ENCODE measurements around the gene KRTAP3-1. TPM values are rescaled to one million over a fixed set of nuclear protein-coding genes. Genes with fewer than 3 reads are reported as not detected.
A peak's percentile ranks its signal among the peaks of the same experiment; 100 is the strongest.

Gene KRTAP3-1
- total RNA-seq, 1 experiment from 2014 or later: not detected

- no peak overlapping the region for H2BK120ac ChIP-seq (ENCODE audit: low read depth, low read length, poor library complexity, severe bottlenecking)
- no peaks in the 10 kb centered on the region for H3K36me3 Mint-ChIP-seq (ENCODE audit: insufficient read depth in 1 of 3, low read depth in 3 of 3)
- H2BK5ac ChIP-seq (ENCODE audit: insufficient read length, low read length): no peak overlapping the region
- no peak overlapping the region for H4K91ac ChIP-seq (ENCODE audit: insufficient read length, low read depth, low read length)
- no CpG with 5 or more reads among the region's 8 CpGs for WGBS (ENCODE audit: extremely low coverage, insufficient read length, low lambda C conversion rate)
- no peak for DNase-seq
- no peaks in the 10 kb centered on the region for H3K23me2 ChIP-seq (ENCODE audit: insufficient read length, low read depth, low read length, poor library complexity, severe bottlenecking)
- no peak for TF ChIP-seq CTCF (conservative IDR thresholded peaks at IDR 0.05)
- no peak overlapping the region for H2AK5ac ChIP-seq (ENCODE audit: insufficient read length, low read length)
- H3K4me1 Mint-ChIP-seq: peaks cover 11 to 14% of the 10 kb centered on the region in 2 experiments
- H3K4me2 ChIP-seq (ENCODE audit: insufficient read depth, insufficient read length, low read length): no peak overlapping the region
- no peak overlapping the region for H4K5ac ChIP-seq (ENCODE audit: insufficient read length, low read depth, low read length)
- H3K27me3 Mint-ChIP-seq (ENCODE audit: low read depth): peaks cover 3% of the 10 kb centered on the region
- H3K14ac ChIP-seq (ENCODE audit: insufficient read depth, low read length): 0 out of 2 replicates have a peak overlapping the region, but pooled peaks have one; percentile 54
- no peak overlapping the region for H3K23ac ChIP-seq (ENCODE audit: insufficient read length, low read depth, low read length)
- no peak overlapping the region for H2BK20ac ChIP-seq (ENCODE audit: low read depth, low read length, poor library complexity, severe bottlenecking)
- no peaks in the 10 kb centered on the region; the same call in 1 of the 2 replicates for H3K4me1 ChIP-seq (ENCODE audit: insufficient read depth, low read length)
- H3K18ac ChIP-seq (ENCODE audit: insufficient read length, low read depth, low read length): no peak overlapping the region
- no peaks in the 10 kb centered on the region for H3K79me2 ChIP-seq (ENCODE audit: insufficient read depth, low read length)
- H3K9me3 Mint-ChIP-seq: no peaks in the 10 kb centered on the region
- no peaks in the 10 kb centered on the region for H3K27me3 ChIP-seq (ENCODE audit: insufficient read depth, low read length)
- no peak overlapping the region for H3K4me3 Mint-ChIP-seq
- no peak overlapping the region for H3K27ac ChIP-seq (ENCODE audit: insufficient read length, low read depth, low read length)
- H3K79me1 ChIP-seq (ENCODE audit: insufficient read depth, low read depth, low read length, poor library complexity, severe bottlenecking): no peaks in the 10 kb centered on the region
- H4K8ac ChIP-seq (replicated peaks; ENCODE audit: insufficient read length, low read depth, low read length): no peak overlapping the region
- no peak overlapping the region for H2BK15ac ChIP-seq (ENCODE audit: low read depth, low read length)
- H3T11ph ChIP-seq (ENCODE audit: low read length): no peak overlapping the region
- H4K20me1 ChIP-seq (ENCODE audit: control insufficient read depth, insufficient read depth, insufficient read length): no peaks in the 10 kb centered on the region
- H3K9ac ChIP-seq (ENCODE audit: extremely low read depth, insufficient read length, low read length): no peak overlapping the region
- no peak overlapping the region for H3K56ac ChIP-seq (ENCODE audit: insufficient read length, low read depth, low read length)
- H3K4ac ChIP-seq (ENCODE audit: low read depth, low read length): no peak overlapping the region
- no peak overlapping the region for H3K27ac Mint-ChIP-seq
- H2BK12ac ChIP-seq (ENCODE audit: insufficient read length, low read depth, low read length): no peak overlapping the region
- no peaks in the 10 kb centered on the region for H3K9me3 ChIP-seq (ENCODE audit: control insufficient read depth, low read depth, low read length)
- no peak overlapping the region for H2AFZ ChIP-seq (ENCODE audit: low read length)
Measured at GRCh38 chr17:40980596-40980995, 28.3 kb downstream of the KRTAP3-1 start.

All from H9 (cell line).